Endothelial cell (in vitro differentiated cells): ENCODE measurements around the gene MPHOSPH9. TPM values are rescaled to one million over a fixed set of nuclear protein-coding genes. Genes with fewer than 3 reads are reported as not detected.

Experiments used
- DNase-seq: peaks from one replicate; pipeline ENCODE4 v3.0.0; 2021; ENCODE audit warnings: low spot score
- H3K27ac Mint-ChIP-seq: one replicate; pipeline ENCODE4 v1.8.0; 2021; ENCODE audit warnings: mixed read lengths, inconsistent platforms; ENCODE audit not compliant: unreplicated experiment
- H3K27me3 Mint-ChIP-seq: one replicate; pipeline ENCODE4 v1.8.0; 2021; ENCODE audit warnings: mild to moderate bottlenecking, moderate library complexity, mixed read lengths, inconsistent platforms; ENCODE audit not compliant: unreplicated experiment
- H3K36me3 Mint-ChIP-seq: one replicate; pipeline ENCODE4 v1.8.0; 2021; ENCODE audit warnings: mild to moderate bottlenecking, low read depth, mixed read lengths, inconsistent platforms; ENCODE audit not compliant: unreplicated experiment
- H3K4me1 Mint-ChIP-seq: one replicate; pipeline ENCODE4 v1.8.0; 2021; ENCODE audit warnings: mild to moderate bottlenecking, mixed read lengths, inconsistent platforms; ENCODE audit not compliant: unreplicated experiment
- H3K4me3 Mint-ChIP-seq: one replicate; pipeline ENCODE4 v1.8.0; 2021; ENCODE audit warnings: mild to moderate bottlenecking, mixed read lengths, inconsistent platforms; ENCODE audit not compliant: unreplicated experiment
- H3K9me3 Mint-ChIP-seq: one replicate; pipeline ENCODE4 v1.8.0; 2021; ENCODE audit warnings: mixed read lengths, inconsistent platforms; ENCODE audit not compliant: unreplicated experiment
- CTCF ChIP-seq: fragments of 200-600 bp; sonication (generic); IDR thresholded peaks from one replicate; pipeline ENCODE4 v1.5.0; 2021; ENCODE audit warnings: antibody characterized with exemption; ENCODE audit not compliant: unreplicated experiment
- total RNA-seq: library from RNA; stranded (reverse); fragmentation: NEBNext Ultra II Directional; extraction: Animal tissue kit (Norgen Biotek cat#: 25700); gene quantifications from one replicate; pipeline ENCODE4 v1.2.1, GENCODE V29; 2021; ENCODE audit not compliant: unreplicated experiment

The MPHOSPH9 gene
- total RNA-seq, 1 donor from 2014 or later, result 30.1 TPM

GRCh38 chr12:123265851-123266678 lies 33.1 kb upstream of the MPHOSPH9 start:
- Mint-ChIP-seq H3K4me1 (peaks cover 16% of the 10 kb centered on the region), H3K27me3 (peaks cover 6% of the 10 kb centered on the region), H3K36me3 (peaks cover 40% of the 10 kb centered on the region), H3K9me3 (no peaks in the 10 kb centered on the region), H3K4me3 (peak overlapping the region; percentile 12), H3K27ac (no peak overlapping the region)
- DNase-seq, result no peak
- TF ChIP-seq CTCF, result no peak

DNA sequence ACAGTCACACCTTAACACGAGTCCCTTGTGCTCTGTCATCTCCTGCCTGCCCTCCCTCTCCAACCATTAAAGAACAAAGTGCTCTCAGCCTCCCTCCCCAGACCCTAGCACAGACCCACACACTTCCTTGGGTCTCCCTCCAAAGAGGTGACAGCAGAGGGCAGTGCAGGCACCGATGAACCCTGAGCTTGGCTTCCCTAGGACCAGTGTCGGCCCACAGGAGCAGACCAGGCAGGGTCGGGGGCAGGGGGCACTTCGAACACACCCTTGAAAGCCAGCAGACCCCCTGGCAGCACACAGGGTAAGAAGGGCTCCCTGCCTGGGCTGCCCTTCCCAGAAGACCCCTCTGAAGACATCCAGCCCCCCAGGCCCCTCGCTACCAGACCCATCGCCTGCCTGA lies 31.7 kb upstream of the MPHOSPH9 start:
- Mint-ChIP-seq H3K4me1 (peaks cover 13% of the 10 kb centered on the region), H3K4me3 (peak overlapping the region; percentile 62), H3K36me3 (peaks cover 51% of the 10 kb centered on the region), H3K27ac (no peak overlapping the region), H3K9me3 (no peaks in the 10 kb centered on the region), H3K27me3 (peaks cover 6% of the 10 kb centered on the region)
- peak; percentile 28 for DNase-seq
- no peak for TF ChIP-seq CTCF

DNA sequence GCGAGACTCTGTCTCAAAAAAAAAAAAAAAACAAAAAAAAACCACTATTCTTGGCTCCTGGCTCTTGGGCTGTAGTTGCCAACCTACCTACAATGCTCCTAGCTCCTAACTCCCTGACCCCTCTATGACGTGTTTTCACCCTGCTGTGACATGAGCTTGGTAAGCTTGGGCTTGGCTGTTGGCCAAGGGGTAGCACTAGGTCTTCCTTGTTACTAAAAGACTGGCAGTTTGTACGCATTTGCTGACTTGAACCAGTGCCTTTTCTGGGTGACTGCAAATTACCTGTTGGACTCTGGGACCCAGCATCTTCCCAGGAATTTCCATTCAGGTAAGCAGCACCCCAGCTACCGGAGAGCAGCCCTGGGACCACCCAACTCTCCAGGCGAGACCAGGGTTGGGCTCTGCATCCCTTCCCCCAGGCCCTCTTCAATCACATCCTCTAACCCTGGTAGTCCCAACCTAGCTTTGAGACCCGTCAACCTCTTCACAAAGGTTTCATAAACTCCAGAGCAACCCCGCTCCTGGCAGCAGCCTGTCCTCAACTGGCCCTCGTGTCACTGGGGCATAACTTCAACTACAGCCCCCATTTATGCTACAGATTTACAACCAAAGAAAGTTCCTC lies 30.4 kb upstream of the MPHOSPH9 start:
- Mint-ChIP-seq H3K27me3 (peaks cover 6% of the 10 kb centered on the region), H3K4me1 (peaks cover 6% of the 10 kb centered on the region), H3K36me3 (peaks cover 57% of the 10 kb centered on the region), H3K27ac (no peak overlapping the region), H3K4me3 (peak overlapping the region; percentile 69), H3K9me3 (no peaks in the 10 kb centered on the region)
- TF ChIP-seq CTCF, result no peak
- DNase-seq, result no peak

DNA sequence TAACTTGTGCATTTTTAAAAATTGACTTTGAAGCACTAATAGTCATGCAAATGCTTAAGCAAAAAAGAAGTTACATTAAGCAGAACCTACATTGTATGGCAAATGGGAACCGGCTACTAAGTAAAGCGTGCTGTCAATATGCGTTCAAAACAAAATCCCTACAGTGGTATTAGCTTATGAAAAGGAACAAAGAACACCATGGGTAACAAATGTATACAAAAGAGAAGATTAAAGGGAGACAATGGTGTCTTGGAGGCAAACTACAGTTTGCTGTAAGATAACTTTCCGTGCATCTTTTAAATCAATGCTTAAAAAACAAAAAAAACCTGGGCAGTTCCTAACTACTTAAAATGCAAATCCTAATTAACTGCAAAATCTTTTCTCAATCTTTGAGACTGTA lies 28.3 kb upstream of the MPHOSPH9 start:
- no peaks in the 10 kb centered on the region for H3K9me3 Mint-ChIP-seq
- H3K36me3 Mint-ChIP-seq, result peaks cover 57% of the 10 kb centered on the region
- peaks cover 3% of the 10 kb centered on the region for H3K27me3 Mint-ChIP-seq
- H3K4me1 Mint-ChIP-seq, result no peaks in the 10 kb centered on the region
- no peak overlapping the region for H3K27ac Mint-ChIP-seq
- DNase-seq, result no peak
- H3K4me3 Mint-ChIP-seq, result no peak overlapping the region
- no peak for TF ChIP-seq CTCF

- TF ChIP-seq CTCF, result no peak
- Mint-ChIP-seq H3K4me3 (peak overlapping the region; percentile 12), H3K27ac (peak overlapping the region; percentile 59), H3K9me3 (no peaks in the 10 kb centered on the region), H3K27me3 (peaks cover 3% of the 10 kb centered on the region), H3K4me1 (no peaks in the 10 kb centered on the region), H3K36me3 (peaks cover 57% of the 10 kb centered on the region)
- no peak for DNase-seq
These were observed 27.1 kb upstream of the MPHOSPH9 start for GRCh38 chr12:123260081-123260480.
